ENCODE measurements around the gene LSM7. TPM values are rescaled to one million over a fixed set of nuclear protein-coding genes. Genes with fewer than 3 reads are reported as not detected.

Gene LSM7
- total RNA-seq, 1 experiment from 2014 or later = 93.0 TPM

- H3K9me3 Mint-ChIP-seq (ENCODE audit: low read depth, unreplicated experiment) = no peaks in the 10 kb centered on the region
- no peak overlapping the region for H3K27ac Mint-ChIP-seq (ENCODE audit: unreplicated experiment)
- no peaks in the 10 kb centered on the region for H3K4me1 Mint-ChIP-seq (ENCODE audit: low read depth, unreplicated experiment)
- no peak for DNase-seq
- CTCF ChIA-PET = no interaction called here
- no peaks in the 10 kb centered on the region for H3K27me3 Mint-ChIP-seq (ENCODE audit: unreplicated experiment)
- H3K4me3 Mint-ChIP-seq (ENCODE audit: low read depth, unreplicated experiment) = no peak overlapping the region
- BruUV-seq (replicated peaks) = no TSS peak
- intact Hi-C loops (cut with micrococcal nuclease; ENCODE audit: unreplicated experiment) = no loop called here
- TF ChIP-seq CTCF (IDR thresholded peaks at IDR 0.05; ENCODE audit: unreplicated experiment) = no peak
- H3K36me3 Mint-ChIP-seq (ENCODE audit: insufficient read depth, unreplicated experiment) = peaks cover 17% of the 10 kb centered on the region
These were observed 47.6 kb downstream of the LSM7 start for GRCh38 chr19:2280633-2281264.

- intact Hi-C loops (cut with micrococcal nuclease; ENCODE audit: unreplicated experiment) = no loop called here
- no peak for TF ChIP-seq CTCF (IDR thresholded peaks at IDR 0.05; ENCODE audit: unreplicated experiment)
- Mint-ChIP-seq H3K4me3 (ENCODE audit: low read depth, unreplicated experiment) (no peak overlapping the region), H3K36me3 (ENCODE audit: insufficient read depth, unreplicated experiment) (peaks cover 35% of the 10 kb centered on the region), H3K27me3 (ENCODE audit: unreplicated experiment) (no peaks in the 10 kb centered on the region), H3K4me1 (ENCODE audit: low read depth, unreplicated experiment) (peaks cover 8% of the 10 kb centered on the region), H3K9me3 (ENCODE audit: low read depth, unreplicated experiment) (no peaks in the 10 kb centered on the region), H3K27ac (ENCODE audit: unreplicated experiment) (no peak overlapping the region)
- DNase-seq = no peak
- BruUV-seq (replicated peaks) = no TSS peak
- CTCF ChIA-PET = no interaction called here
These were observed 49.8 kb downstream of the LSM7 start for GRCh38 chr19:2278459-2279158.

- intact Hi-C loops (cut with micrococcal nuclease; ENCODE audit: unreplicated experiment) = no loop called here
- Mint-ChIP-seq H3K9me3 (ENCODE audit: low read depth, unreplicated experiment) (no peaks in the 10 kb centered on the region), H3K36me3 (ENCODE audit: insufficient read depth, unreplicated experiment) (peaks cover 49% of the 10 kb centered on the region), H3K27me3 (ENCODE audit: unreplicated experiment) (no peaks in the 10 kb centered on the region), H3K4me1 (ENCODE audit: low read depth, unreplicated experiment) (peaks cover 10% of the 10 kb centered on the region), H3K4me3 (ENCODE audit: low read depth, unreplicated experiment) (no peak overlapping the region), H3K27ac (ENCODE audit: unreplicated experiment) (no peak overlapping the region)
- no TSS peak for BruUV-seq (replicated peaks)
- no peak for TF ChIP-seq CTCF (IDR thresholded peaks at IDR 0.05; ENCODE audit: unreplicated experiment)
- CTCF ChIA-PET = no interaction called here
- no peak for DNase-seq
These were observed 51.2 kb downstream of the LSM7 start for GRCh38 chr19:2277138-2277537.

GRCh38 chr19:2276429-2276986 lies 51.9 kb downstream of the LSM7 start:
- intact Hi-C loops (cut with micrococcal nuclease; ENCODE audit: unreplicated experiment) = no loop called here
- Mint-ChIP-seq H3K27me3 (ENCODE audit: unreplicated experiment) (no peaks in the 10 kb centered on the region), H3K9me3 (ENCODE audit: low read depth, unreplicated experiment) (no peaks in the 10 kb centered on the region), H3K4me1 (ENCODE audit: low read depth, unreplicated experiment) (peaks cover 16% of the 10 kb centered on the region), H3K27ac (ENCODE audit: unreplicated experiment) (no peak overlapping the region), H3K4me3 (ENCODE audit: low read depth, unreplicated experiment) (no peak overlapping the region), H3K36me3 (ENCODE audit: insufficient read depth, unreplicated experiment) (peaks cover 56% of the 10 kb centered on the region)
- DNase-seq = no peak
- CTCF ChIA-PET = no interaction called here
- no peak for TF ChIP-seq CTCF (IDR thresholded peaks at IDR 0.05; ENCODE audit: unreplicated experiment)
- no TSS peak for BruUV-seq (replicated peaks)
